GM13977 (cell line): ENCODE data around the gene GAL3ST1.

Source experiments
- DNase-seq: peaks from one replicate; pipeline ENCODE4 v3.0.0; 2012; ENCODE audit warnings: low spot score
- CTCF ChIP-seq: IDR thresholded peaks from 2 replicates; pipeline ENCODE4 v1.5.1; 2012; ENCODE audit warnings: mild to moderate bottlenecking, control low read depth; ENCODE audit not compliant: insufficient read depth; ENCODE audit errors: extremely low read depth, missing control alignments
- in situ Hi-C: fragments of 300-500 bp; cut with MboI; formaldehyde crosslinking; loops from one replicate; pipeline ENCODE4 v1.12.0; 2022; ENCODE audit warnings: low sequenced_read_pairs, low pct_unique_long_range_greater_than_20kb, mixed read lengths, inconsistent platforms; ENCODE audit not compliant: unreplicated experiment

Gene GAL3ST1

GRCh38 chr22:30584441-30584840 is 10.0 kb upstream of the GAL3ST1 start:
- no peak for TF ChIP-seq CTCF
- in situ Hi-C loops, result no loop called here
- DNase-seq, result no peak

- no peak for TF ChIP-seq CTCF
- in situ Hi-C loops, result no loop called here
- no peak for DNase-seq
These were observed 8.5 kb upstream of the GAL3ST1 start for GRCh38 chr22:30582788-30583545.

GRCh38 chr22:30582051-30582450 is 7.6 kb upstream of the GAL3ST1 start:
- in situ Hi-C loops, result no loop called here
- TF ChIP-seq CTCF, result no peak
- no peak for DNase-seq

GRCh38 chr22:30580896-30581295 is 6.4 kb upstream of the GAL3ST1 start:
- no peak for DNase-seq
- in situ Hi-C loops, result no loop called here
- no peak for TF ChIP-seq CTCF

GRCh38 chr22:30578481-30578880 is 4.0 kb upstream of the GAL3ST1 start:
- no peak for TF ChIP-seq CTCF
- in situ Hi-C loops, result no loop called here
- no peak for DNase-seq

GRCh38 chr22:30575859-30576258 is 1.4 kb upstream of the GAL3ST1 start:
- TF ChIP-seq CTCF, result no peak
- in situ Hi-C loops, result no loop called here
- no peak for DNase-seq
